GM12872 (cell line): ENCODE measurements around the gene RNF175.

Experiments
- CTCF ChIP-seq: IDR thresholded peaks from 3 replicates; pipeline ENCODE4 v1.5.1; 2011; ENCODE audit warnings: low read depth, mild to moderate bottlenecking, low read length, moderate library complexity; ENCODE audit not compliant: insufficient read depth

Gene RNF175

GRCh38 chr4:153759407-153760316 is at the start of gene RNF175:
TSS of gene RNF175 (minus strand) at chr4:153760024. CDS start at chr4:153759862, 162 bp downstream.
- TF ChIP-seq CTCF: no peak

GRCh38 chr4:153809307-153809706 is 49.5 kb upstream of the RNF175 start:
- no peak for TF ChIP-seq CTCF

- TF ChIP-seq CTCF: no peak
Observed at GRCh38 chr4:153808175-153808574, 48.4 kb upstream of the RNF175 start.

- TF ChIP-seq CTCF: no peak
Observed at GRCh38 chr4:153806073-153806472, 46.2 kb upstream of the RNF175 start.

GRCh38 chr4:153804722-153805121 is 44.9 kb upstream of the RNF175 start:
- TF ChIP-seq CTCF: no peak

- TF ChIP-seq CTCF: no peak
Observed at GRCh38 chr4:153799694-153800074, 39.9 kb upstream of the RNF175 start.

GRCh38 chr4:153798901-153799693 is 39.3 kb upstream of the RNF175 start:
- TF ChIP-seq CTCF: no peak
